K562 (cell line): Measurements from ENCODE around the gene GRM5. TPM values are rescaled to one million over a fixed set of nuclear protein-coding genes. Genes with fewer than 3 reads are reported as not detected.

Experiments used
- C11orf30 ChIP-seq: fragments of 450-650 bp; IDR thresholded peaks from 2 replicates; pipeline ENCODE4 v1.6.1; 2016; ENCODE audit warnings: low read depth, mild to moderate bottlenecking
- CREB5 ChIP-seq: fragments of 250-450 bp; sonication (Bioruptor Pico); IDR thresholded peaks from 2 replicates; pipeline ENCODE4 v1.5.0; 2020; ENCODE audit warnings: mild to moderate bottlenecking
- DACH1 ChIP-seq: fragments of 450-650 bp; IDR thresholded peaks from 2 replicates; pipeline ENCODE4 v1.6.1; 2018; ENCODE audit not compliant: partially characterized antibody
- FOXO4 ChIP-seq: fragments of 450-650 bp; formaldehyde crosslinking; IDR thresholded peaks from 2 replicates; pipeline ENCODE4 v1.4.0; 2020; ENCODE audit warnings: mild to moderate bottlenecking, moderate library complexity
- HEY1 ChIP-seq: fragments of 250-450 bp; sonication (Bioruptor Pico); IDR thresholded peaks from 2 replicates; pipeline ENCODE4 v1.5.0; 2020; ENCODE audit warnings: mild to moderate bottlenecking, moderate library complexity, borderline replicate concordance
- L3MBTL2 ChIP-seq: fragments of 450-650 bp; IDR thresholded peaks from 2 replicates; pipeline ENCODE4 v1.6.1; 2016; ENCODE audit warnings: mild to moderate bottlenecking, moderate library complexity
- MAFF ChIP-seq: IDR thresholded peaks from 2 replicates; pipeline ENCODE4 v1.6.1; 2012; ENCODE audit warnings: low read length, improper control_type of control experiment
- MAFK ChIP-seq: IDR thresholded peaks from 2 replicates; pipeline ENCODE4 v1.6.1; 2011; ENCODE audit warnings: low read length, improper control_type of control experiment
- RUNX1 ChIP-seq: sonication (generic); IDR thresholded peaks from 2 replicates; pipeline ENCODE4 v1.6.1; 2016; ENCODE audit warnings: antibody characterized with exemption, low read depth
- ZNF395 ChIP-seq: fragments of 200-800 bp; sonication (Bioruptor generic); IDR thresholded peaks from 2 replicates; pipeline ENCODE4 v1.6.1; 2017; ENCODE audit warnings: missing genetic modification characterization, missing compliant biosample characterization
- ZNF511 ChIP-seq: sonication (generic); formaldehyde crosslinking; IDR thresholded peaks from 2 replicates; pipeline ENCODE4 v1.8.0; 2022; ENCODE audit warnings: mild to moderate bottlenecking, missing genetic modification reagents
- ZNF551 ChIP-seq: fragments of 250-450 bp; sonication (Bioruptor Pico); IDR thresholded peaks from 2 replicates; pipeline ENCODE4 v1.5.0; 2021; ENCODE audit warnings: mild to moderate bottlenecking, moderate library complexity
- polyA plus RNA-seq, 8 experiments: library from polyadenylated mRNA; depleted of rRNA in 4 of 8; stranded (reverse) in 5 of 8; unstranded in 3 of 8; fragments of >200 nt; fragmentation: Nextera tagmentation in 2 of 8; fragmentation: Illumina TruSeq in 1 of 8; extraction: Ambion mirVana in 2 of 8; extraction: Trizol in 1 of 8; gene quantifications; 2 replicates each; pipeline versions ENCODE4 v1.2.1 to v1.2.3, GENCODE V29; 2011 to 2014; ENCODE audit warnings: inconsistent platforms in 1 of 8, missing spikeins in 1 of 8
- total RNA-seq, 7 experiments: library from RNA; depleted of rRNA in 6 of 7; stranded (reverse); fragments of >200 nt in 6 of 7; fragmentation: Illumina TruSeq in 2 of 7; extraction: Trizol in 2 of 7; gene quantifications; 2 replicates each; pipeline versions ENCODE4 v1.2.1 to v1.2.3, GENCODE V29; 2011 to 2021; ENCODE audit warnings: low replicate concordance in 1 of 7

Gene GRM5
- total and polyA plus RNA-seq, 9 of the 15 experiments (the other 6 are each of a cell fraction or from before 2014, with no cell fraction given), result not detected

GRCh38 chr11:88790182-88790581, 275.6 kb downstream of the GRM5 start (continued):
- no peak for TF ChIP-seq CREB5
- TF ChIP-seq FOXO4 (CRISPR knock-in tag), result no peak
- no peak for TF ChIP-seq L3MBTL2
- no peak for TF ChIP-seq ZNF395 (CRISPR knock-in tag)
- TF ChIP-seq RUNX1, result no peak
- TF ChIP-seq ZNF511, result no peak
- TF ChIP-seq MAFF, result peak; percentile 86
- TF ChIP-seq ZNF551 (CRISPR knock-in tag), result no peak
- peak; percentile 71 for TF ChIP-seq C11orf30
- no peak for TF ChIP-seq HEY1 (CRISPR knock-in tag)
- TF ChIP-seq MAFK, result peak; percentile 85
- TF ChIP-seq DACH1, result no peak
